Neuronal stem cell (in vitro differentiated cells): ENCODE data around the gene CMSS1.
"Not testable (repeated sequence)": the region's sequence is repeated elsewhere in the genome, so short reads cannot be mapped to it uniquely, and the experiment has no call there.

Experiments
- DNase-seq: peaks from one replicate; pipeline ENCODE4 v3.0.0-alpha.2; 2013; ENCODE audit warnings: low spot score
- H2AFZ ChIP-seq: one replicate; pipeline ENCODE4 v1.6.1; 2013; ENCODE audit warnings: mild to moderate bottlenecking, low read length, inconsistent platforms
- H2AK5ac ChIP-seq: 2 replicates; pipeline ENCODE4 v1.6.1; 2013; ENCODE audit warnings: low read depth, mild to moderate bottlenecking, inconsistent platforms, low read length, moderate library complexity, mixed read lengths
- H2BK120ac ChIP-seq: 2 replicates; pipeline ENCODE4 v1.6.1; 2013; ENCODE audit warnings: low read depth, mild to moderate bottlenecking, inconsistent platforms, low read length, moderate library complexity, mixed read lengths
- H2BK12ac ChIP-seq: one replicate; pipeline ENCODE4 v1.6.1; 2013; ENCODE audit warnings: low read length, inconsistent platforms
- H2BK15ac ChIP-seq: 2 replicates; pipeline ENCODE4 v1.6.1; 2013; ENCODE audit warnings: mild to moderate bottlenecking, low read length, inconsistent platforms, mixed read lengths
- H2BK5ac ChIP-seq: one replicate; pipeline ENCODE4 v1.6.1; 2013; ENCODE audit warnings: inconsistent platforms, mild to moderate bottlenecking, low read length, moderate library complexity
- H3K14ac ChIP-seq: one replicate; pipeline ENCODE4 v1.6.1; 2013; ENCODE audit warnings: low read length, inconsistent platforms
- H3K18ac ChIP-seq: 2 replicates; pipeline ENCODE4 v1.6.1; 2013; ENCODE audit warnings: low read length, inconsistent platforms
- H3K23ac ChIP-seq: 2 replicates; pipeline ENCODE4 v1.6.1; 2013; ENCODE audit warnings: low read depth, mild to moderate bottlenecking, mixed read lengths, low read length, inconsistent platforms; ENCODE audit not compliant: poor library complexity
- H3K27ac ChIP-seq: replicated peaks from 3 replicates; pipeline ENCODE4 v1.5.1; 2013; ENCODE audit warnings: low read length, inconsistent platforms
- H3K27me3 ChIP-seq, 3 experiments: 2 replicates each; pipeline ENCODE4 v1.6.1; 2013; ENCODE audit warnings: low read length in 3 of 3, mild to moderate bottlenecking in 2 of 3, inconsistent platforms in 1 of 3, low read depth in 1 of 3, mixed read lengths in 1 of 3, moderate library complexity in 1 of 3; ENCODE audit not compliant: control insufficient read depth in 3 of 3, insufficient read depth in 3 of 3
- H3K36me3 ChIP-seq, 2 donors: replicated peaks in 1 of 2; 2 replicates each; pipeline ENCODE4 v1.6.1; 2013; ENCODE audit warnings: low read length in 2 of 2; ENCODE audit not compliant: control insufficient read depth in 2 of 2, insufficient read depth in 2 of 2
- H3K4ac ChIP-seq: 2 replicates; pipeline ENCODE4 v1.6.1; 2013; ENCODE audit warnings: inconsistent platforms, mild to moderate bottlenecking, low read length, moderate library complexity
- H3K4me1 ChIP-seq, 2 donors: 1 replicate in 1 of 2; 2 replicates in 1 of 2; pipeline ENCODE4 v1.6.1; 2013; ENCODE audit warnings: low read length in 2 of 2, low read depth in 1 of 2; ENCODE audit not compliant: control insufficient read depth in 2 of 2, insufficient read depth in 1 of 2
- H3K4me2 ChIP-seq: one replicate; pipeline ENCODE4 v1.6.1; 2013; ENCODE audit warnings: mild to moderate bottlenecking, low read length, inconsistent platforms; ENCODE audit not compliant: insufficient read depth, poor library complexity, severe bottlenecking
- H3K4me3 ChIP-seq, 2 donors: 2 replicates each; pipeline ENCODE4 v1.5.1; 2013; ENCODE audit warnings: low read length in 2 of 2, mild to moderate bottlenecking in 2 of 2, inconsistent platforms in 1 of 2, moderate library complexity in 1 of 2
- H3K79me1 ChIP-seq: one replicate; pipeline ENCODE4 v1.6.1; 2013; ENCODE audit warnings: low read depth, mild to moderate bottlenecking, inconsistent platforms, low read length, moderate library complexity
- H3K9ac ChIP-seq: one replicate; pipeline ENCODE4 v1.6.1; 2013; ENCODE audit warnings: mild to moderate bottlenecking, low read depth, low read length, inconsistent platforms; ENCODE audit not compliant: poor library complexity
- H3K9me3 ChIP-seq, 2 donors: replicated peaks in 1 of 2; 2 replicates each; pipeline versions ENCODE3 to v1.6.1; 2013; ENCODE audit warnings: low read length in 2 of 2, mild to moderate bottlenecking in 2 of 2, inconsistent platforms in 1 of 2, low read depth in 1 of 2, mixed read lengths in 1 of 2, moderate library complexity in 1 of 2; ENCODE audit not compliant: control insufficient read depth in 2 of 2, insufficient read depth in 1 of 2
- H4K8ac ChIP-seq: one replicate; pipeline ENCODE4 v1.6.1; 2013; ENCODE audit warnings: low read depth, mild to moderate bottlenecking, inconsistent platforms, low read length, moderate library complexity
- H4K91ac ChIP-seq: one replicate; pipeline ENCODE4 v1.6.1; 2013; ENCODE audit warnings: low read length, low read depth, mild to moderate bottlenecking, inconsistent platforms; ENCODE audit not compliant: poor library complexity
- WGBS, 2 donors: extraction: QIAGEN DNeasy Blood & Tissue Kit; methylation state at CpG; one replicate each; pipeline ENCODE4 v1.1.7; 2013; ENCODE audit warnings: missing lambda C conversion rate in 2 of 2, mixed read lengths in 1 of 2; ENCODE audit not compliant: insufficient read length in 2 of 2, insufficient replicate concordance in 1 of 2; ENCODE audit errors: extremely low coverage in 2 of 2; 5-methylcytosine and 5-hydroxymethylcytosine counted together

The CMSS1 gene

DNA sequence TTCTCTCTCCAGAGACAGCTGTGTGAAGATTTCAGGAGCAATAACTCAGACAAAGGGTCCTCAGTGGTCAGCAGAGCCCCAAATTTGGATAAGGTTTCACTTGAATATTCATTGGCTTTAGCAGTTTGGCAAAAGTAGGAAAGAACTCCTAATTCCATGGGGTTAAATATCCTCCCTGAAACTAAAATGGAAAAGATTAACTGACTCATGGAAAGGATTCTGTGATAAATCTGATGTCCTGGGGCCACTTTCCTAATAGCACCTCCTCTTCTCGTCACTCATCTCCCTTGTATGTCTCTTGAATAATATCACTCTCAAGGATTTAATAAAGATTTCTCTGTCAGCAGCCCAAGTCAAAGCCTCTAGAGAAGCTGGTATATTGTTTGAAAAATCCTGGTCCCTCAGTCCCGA lies 409.9 kb downstream of the CMSS1 start:
- Histone ChIP-seq H3K4me3 (no peak overlapping the region), H2BK120ac (no peak overlapping the region), H2BK5ac (no peak overlapping the region), H3K27me3 (no peaks in the 10 kb centered on the region), H3K4me2 (no peak overlapping the region), H3K14ac (no peak overlapping the region), H4K91ac (no peak overlapping the region), H3K36me3 (no peaks in the 10 kb centered on the region), H3K4ac (no peak overlapping the region), H2AK5ac (no peak overlapping the region), H4K8ac (no peak overlapping the region), H3K27ac (no peak overlapping the region), H3K79me1 (no peaks in the 10 kb centered on the region), H3K23ac (no peak overlapping the region), H3K18ac (no peak overlapping the region), H3K9me3 (no peaks in the 10 kb centered on the region), H2BK12ac (no peak overlapping the region), H2AFZ (no peak overlapping the region), H2BK15ac (no peak overlapping the region), H3K4me1 (no peaks in the 10 kb centered on the region), H3K9ac (no peak overlapping the region)
- no peak for DNase-seq
- WGBS, 2 donors: no CpG with 5 or more reads among the region's 2 CpGs

DNA sequence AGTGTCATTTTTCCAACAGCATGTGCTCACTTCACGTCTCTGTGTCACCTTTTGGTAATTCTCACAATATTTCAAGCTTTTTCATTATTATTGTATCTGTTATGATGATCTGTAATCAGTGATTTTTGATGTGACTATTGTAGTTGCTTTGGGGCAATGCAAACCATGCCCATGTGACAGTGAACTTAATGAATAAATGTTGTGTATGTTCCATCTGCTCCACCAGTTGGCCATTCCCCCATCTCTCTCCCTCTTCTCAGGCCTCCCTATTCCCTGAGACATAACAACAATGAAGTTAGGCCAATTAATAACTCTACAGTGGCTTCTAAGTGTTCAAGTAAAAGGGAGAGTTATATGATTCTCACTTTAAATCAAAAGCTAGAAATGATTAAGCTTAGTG lies 410.6 kb downstream of the CMSS1 start:
- Histone ChIP-seq H4K91ac (no peak overlapping the region), H2BK12ac (no peak overlapping the region), H3K4ac (no peak overlapping the region), H3K4me2 (no peak overlapping the region), H2AFZ (no peak overlapping the region), H3K18ac (no peak overlapping the region), H2BK5ac (no peak overlapping the region), H2BK120ac (no peak overlapping the region), H3K9me3 (no peaks in the 10 kb centered on the region), H3K4me3 (no peak overlapping the region), H3K23ac (no peak overlapping the region), H2AK5ac (no peak overlapping the region), H3K27me3 (no peaks in the 10 kb centered on the region), H2BK15ac (no peak overlapping the region), H3K4me1 (no peaks in the 10 kb centered on the region), H3K36me3 (no peaks in the 10 kb centered on the region), H3K27ac (no peak overlapping the region), H3K9ac (no peak overlapping the region), H4K8ac (no peak overlapping the region), H3K14ac (no peak overlapping the region), H3K79me1 (no peaks in the 10 kb centered on the region)
- no peak for DNase-seq
- WGBS, 2 donors: no CpG with 5 or more reads among the region's 1 CpG

DNA sequence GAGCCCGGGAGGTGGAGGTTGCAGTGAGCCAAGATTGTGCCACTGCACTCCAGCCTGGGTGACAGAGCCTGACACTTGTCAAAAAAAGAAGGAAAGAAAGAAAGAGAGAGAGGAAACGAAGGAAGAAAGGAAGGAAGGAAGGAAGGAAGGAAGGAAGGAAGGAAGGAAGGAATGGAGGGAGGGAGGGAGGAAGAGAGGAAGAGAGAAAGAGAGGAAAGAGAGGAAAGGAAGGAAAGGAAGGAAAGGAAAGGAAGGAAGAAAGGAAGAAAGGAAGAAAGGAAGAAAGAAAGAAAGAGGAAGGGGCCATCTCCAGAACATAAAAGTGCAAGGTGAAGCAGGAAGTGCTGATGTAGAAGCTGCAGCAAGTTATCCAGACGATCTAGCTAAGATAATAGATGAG lies 411.5 kb downstream of the CMSS1 start:
- H3K14ac ChIP-seq, H3K4me2 ChIP-seq, H2AFZ ChIP-seq, H3K9ac ChIP-seq, H3K4ac ChIP-seq, H2BK12ac ChIP-seq, H2BK5ac ChIP-seq, H2AK5ac ChIP-seq, H2BK15ac ChIP-seq, H3K27me3 ChIP-seq, H3K79me1 ChIP-seq, H3K4me3 ChIP-seq, H4K91ac ChIP-seq, H4K8ac ChIP-seq, H3K27ac ChIP-seq, H3K9me3 ChIP-seq, H3K18ac ChIP-seq, H3K23ac ChIP-seq, H2BK120ac ChIP-seq, DNase-seq, H3K4me1 ChIP-seq, H3K36me3 ChIP-seq: not testable (repeated sequence)
- no CpG with 5 or more reads among the region's 3 CpGs for WGBS, 2 donors

DNA sequence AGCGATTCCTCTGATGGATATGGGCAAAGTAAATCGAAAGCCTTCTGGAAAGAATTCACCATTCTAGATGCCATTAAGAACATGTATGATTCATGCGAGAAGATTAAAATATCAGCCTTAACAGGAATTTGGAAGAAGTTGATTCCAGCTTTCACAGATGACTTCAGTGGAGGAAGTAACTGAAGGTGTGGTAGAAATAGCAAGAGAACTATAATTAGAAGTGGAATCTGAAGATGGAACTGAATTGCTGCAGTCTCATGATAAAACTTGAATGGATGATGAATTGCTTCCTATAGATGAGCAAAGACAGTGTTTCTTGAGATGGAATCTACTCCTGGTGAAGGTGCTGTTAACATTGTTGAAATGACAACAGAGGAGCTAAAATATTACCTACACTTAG lies 413.0 kb downstream of the CMSS1 start:
- no peak overlapping the region for H3K27ac ChIP-seq
- H3K9ac ChIP-seq: no peak overlapping the region
- WGBS, 2 donors: no CpG with 5 or more reads among the region's 3 CpGs
- no peak overlapping the region for H3K18ac ChIP-seq
- no peaks in the 10 kb centered on the region for H3K79me1 ChIP-seq
- no peak overlapping the region for H2BK120ac ChIP-seq
- H3K4ac ChIP-seq: no peak overlapping the region
- H2AFZ ChIP-seq: no peak overlapping the region
- H3K4me1 ChIP-seq: no peaks in the 10 kb centered on the region
- no peak overlapping the region for H3K23ac ChIP-seq
- no peak overlapping the region for H3K4me3 ChIP-seq
- no peak overlapping the region for H2BK15ac ChIP-seq
- no peak overlapping the region for H2BK5ac ChIP-seq
- H2AK5ac ChIP-seq: no peak overlapping the region
- H3K14ac ChIP-seq: no peak overlapping the region
- no peak overlapping the region for H4K91ac ChIP-seq
- H3K4me2 ChIP-seq: no peak overlapping the region
- no peak overlapping the region for H4K8ac ChIP-seq
- H3K27me3 ChIP-seq: no peaks in the 10 kb centered on the region
- DNase-seq: no peak
- H3K36me3 ChIP-seq: no peaks in the 10 kb centered on the region
- no peaks in the 10 kb centered on the region for H3K9me3 ChIP-seq
- H2BK12ac ChIP-seq: no peak overlapping the region
